ENCODE data around the gene TSPYL2.

The TSPYL2 gene

DNA sequence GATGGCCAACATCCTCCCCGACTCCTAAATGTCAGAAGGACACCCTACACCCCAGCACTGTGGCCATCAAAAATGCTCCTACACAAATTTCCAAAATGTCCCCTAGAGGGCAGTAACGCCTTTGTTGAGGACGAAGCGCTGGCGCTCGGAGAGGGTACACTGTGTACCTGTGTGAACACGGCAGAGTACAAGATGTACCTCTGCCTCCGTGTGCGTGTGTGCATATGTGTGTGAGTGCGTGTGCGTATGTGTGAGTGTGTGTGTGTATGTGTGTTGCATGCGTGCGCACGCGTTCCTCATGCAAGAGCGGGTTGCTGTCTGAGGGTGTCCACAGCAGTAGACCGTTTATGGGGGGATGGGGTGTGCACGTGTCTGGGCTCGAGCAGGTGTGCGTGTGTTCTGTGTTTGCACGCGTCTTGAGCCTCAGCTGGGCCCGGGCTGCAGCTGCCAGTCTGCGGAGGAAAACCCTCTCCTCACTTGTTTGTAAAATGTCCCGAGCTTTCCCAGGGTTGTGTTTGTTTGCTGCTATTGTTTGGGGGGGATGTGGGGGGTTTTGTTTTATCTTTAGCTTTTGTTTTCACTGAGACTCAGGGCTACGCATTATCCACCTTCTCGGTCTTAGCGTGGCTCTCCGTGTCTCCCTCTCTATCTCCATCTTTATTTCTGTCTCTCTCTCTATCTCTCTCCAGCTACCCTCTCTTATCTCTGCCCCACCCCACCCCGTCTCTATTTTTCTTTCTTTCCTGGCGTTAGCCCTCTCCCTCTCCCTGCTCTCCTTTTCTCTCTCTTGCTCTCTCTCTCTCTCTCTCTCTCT lies 10.4 kb upstream of the TSPYL2 start:
- Histone ChIP-seq H3K4me1 (peaks cover 14% of the 10 kb centered on the region), H3K9me3 (no peaks in the 10 kb centered on the region), H3K4me3 (peak overlapping the region; percentile 28), H3K36me3 (replicated peaks) (0 out of 2 replicates have a peak, but pooled peaks cover 3% of the 10 kb centered on the region), H3K27me3 (ENCODE audit: low read depth) (no peaks in the 10 kb centered on the region)
- in situ Hi-C loops (cut with MboI; ENCODE audit: low sequenced_read_pairs) = no loop called here
- DNase-seq (ENCODE audit: low spot score in 2 of 2) = peak; percentile 74 to 84

DNA sequence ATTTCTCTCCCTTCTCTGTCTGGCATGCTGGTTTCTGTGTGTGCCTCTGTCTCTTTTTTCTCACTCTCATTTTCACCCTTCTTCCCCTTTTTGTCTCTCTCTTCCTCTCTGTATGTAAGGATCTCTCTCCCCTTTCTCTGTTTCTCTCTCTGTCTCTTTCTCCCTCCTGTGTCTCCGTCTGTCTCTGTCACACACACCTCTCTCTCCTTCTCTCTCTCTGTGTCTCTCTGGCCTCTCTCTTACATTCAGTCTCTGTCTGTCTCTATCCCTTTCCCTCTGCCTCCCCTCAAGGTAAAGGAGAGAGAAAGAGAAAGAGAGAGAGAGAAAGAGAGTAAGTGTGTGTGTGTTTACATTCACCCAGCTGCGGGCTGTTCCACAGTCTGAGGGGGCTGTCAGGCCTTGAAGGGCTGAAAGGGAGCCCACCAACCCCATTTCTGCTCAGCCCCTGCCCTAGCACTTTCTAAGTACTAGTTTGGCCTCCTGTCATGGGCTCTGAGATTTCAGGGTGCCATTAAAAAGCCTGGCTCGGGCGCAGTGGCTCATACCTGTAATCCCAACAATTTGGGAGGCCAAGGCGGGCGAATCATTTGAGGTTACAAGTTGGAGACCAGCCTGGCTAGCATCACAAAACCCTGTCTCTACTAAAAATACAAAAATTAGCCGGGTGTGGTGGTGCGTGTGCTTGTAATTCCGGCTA lies 9.6 kb upstream of the TSPYL2 start:
- Histone ChIP-seq H3K36me3 (replicated peaks) (0 out of 2 replicates have a peak, but pooled peaks cover 3% of the 10 kb centered on the region), H3K9me3 (no peaks in the 10 kb centered on the region), H3K4me3 (peak overlapping the region; percentile 28), H3K27me3 (ENCODE audit: low read depth) (no peaks in the 10 kb centered on the region), H3K4me1 (peaks cover 14% of the 10 kb centered on the region)
- DNase-seq (ENCODE audit: low spot score in 2 of 2) = no peak
- in situ Hi-C loops (cut with MboI; ENCODE audit: low sequenced_read_pairs) = no loop called here

DNA sequence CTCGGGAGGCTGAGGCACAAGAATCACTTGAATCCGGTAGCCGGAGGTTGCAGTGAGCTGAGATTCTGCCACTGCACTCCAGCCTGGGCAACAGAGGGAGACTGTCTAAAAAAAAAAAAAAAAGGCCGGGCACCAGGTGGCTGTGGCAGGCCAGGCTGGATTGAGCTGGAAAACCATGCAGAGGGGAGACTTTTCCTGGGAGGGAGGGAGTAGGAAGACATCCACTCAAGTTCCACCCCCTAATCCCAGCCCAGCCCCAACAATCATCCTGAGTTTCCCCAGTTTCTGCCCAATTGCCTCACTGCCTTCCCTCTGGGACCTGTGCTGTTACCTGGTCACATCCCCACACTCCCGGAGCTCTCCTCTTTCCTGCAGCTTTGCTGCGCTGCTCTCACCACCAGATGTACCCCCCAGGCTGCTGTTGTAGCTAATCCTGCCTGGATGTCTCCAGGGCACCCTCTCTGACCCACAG lies 9.0 kb upstream of the TSPYL2 start:
- DNase-seq (ENCODE audit: low spot score in 2 of 2) = peak; percentile 50 to 68
- no peaks in the 10 kb centered on the region for H3K9me3 ChIP-seq

DNA sequence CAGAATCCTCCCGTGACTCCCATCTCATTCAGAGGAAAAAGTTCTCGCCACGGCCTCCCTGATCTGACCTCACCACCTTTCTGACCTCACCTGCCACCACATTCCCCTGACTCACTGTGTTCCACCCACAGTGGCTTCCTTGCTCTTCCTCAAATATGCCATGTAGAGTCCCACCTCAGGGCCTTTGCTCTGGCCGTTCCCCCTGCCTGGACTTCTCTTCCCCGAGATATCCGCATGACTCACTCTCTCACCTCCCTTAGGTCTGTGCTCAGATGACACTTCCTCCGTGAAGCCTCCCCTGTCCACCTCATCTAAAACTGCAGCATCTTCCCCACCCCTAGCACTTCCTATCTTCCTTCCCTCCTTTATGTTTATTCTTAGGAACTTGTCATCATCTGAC lies 7.2 kb upstream of the TSPYL2 start:
- DNase-seq (ENCODE audit: low spot score in 2 of 2) = no peak
- Histone ChIP-seq H3K9me3 (no peaks in the 10 kb centered on the region), H3K27me3 (ENCODE audit: low read depth) (no peaks in the 10 kb centered on the region), H3K4me1 (peaks cover 14% of the 10 kb centered on the region), H3K4me3 (no peak overlapping the region), H3K36me3 (replicated peaks) (0 out of 2 replicates have a peak, but pooled peaks cover 3% of the 10 kb centered on the region)
- in situ Hi-C loops (cut with MboI; ENCODE audit: low sequenced_read_pairs) = no loop called here

More for the DNA sequence above, 9.0 kb upstream of the TSPYL2 start:
- Histone ChIP-seq H3K4me3 (no peak overlapping the region), H3K4me1 (peaks cover 14% of the 10 kb centered on the region), H3K36me3 (replicated peaks) (0 out of 2 replicates have a peak, but pooled peaks cover 3% of the 10 kb centered on the region), H3K27me3 (ENCODE audit: low read depth) (no peaks in the 10 kb centered on the region)
- in situ Hi-C loops (cut with MboI; ENCODE audit: low sequenced_read_pairs) = no loop called here

DNA sequence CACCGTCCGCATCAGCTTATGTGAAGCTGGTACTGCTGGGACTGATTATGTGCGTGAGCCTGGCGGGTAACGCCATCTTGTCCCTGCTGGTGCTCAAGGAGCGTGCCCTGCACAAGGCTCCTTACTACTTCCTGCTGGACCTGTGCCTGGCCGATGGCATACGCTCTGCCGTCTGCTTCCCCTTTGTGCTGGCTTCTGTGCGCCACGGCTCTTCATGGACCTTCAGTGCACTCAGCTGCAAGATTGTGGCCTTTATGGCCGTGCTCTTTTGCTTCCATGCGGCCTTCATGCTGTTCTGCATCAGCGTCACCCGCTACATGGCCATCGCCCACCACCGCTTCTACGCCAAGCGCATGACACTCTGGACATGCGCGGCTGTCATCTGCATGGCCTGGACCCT lies 5.5 kb upstream of the TSPYL2 start:
- Histone ChIP-seq H3K36me3 (replicated peaks) (no peaks in the 10 kb centered on the region), H3K27me3 (ENCODE audit: low read depth) (no peaks in the 10 kb centered on the region), H3K9me3 (no peaks in the 10 kb centered on the region), H3K4me1 (peaks cover 14% of the 10 kb centered on the region), H3K4me3 (no peak overlapping the region)
- in situ Hi-C loops (cut with MboI; ENCODE audit: low sequenced_read_pairs) = no loop called here
- DNase-seq (ENCODE audit: low spot score in 2 of 2) = no peak

DNA sequence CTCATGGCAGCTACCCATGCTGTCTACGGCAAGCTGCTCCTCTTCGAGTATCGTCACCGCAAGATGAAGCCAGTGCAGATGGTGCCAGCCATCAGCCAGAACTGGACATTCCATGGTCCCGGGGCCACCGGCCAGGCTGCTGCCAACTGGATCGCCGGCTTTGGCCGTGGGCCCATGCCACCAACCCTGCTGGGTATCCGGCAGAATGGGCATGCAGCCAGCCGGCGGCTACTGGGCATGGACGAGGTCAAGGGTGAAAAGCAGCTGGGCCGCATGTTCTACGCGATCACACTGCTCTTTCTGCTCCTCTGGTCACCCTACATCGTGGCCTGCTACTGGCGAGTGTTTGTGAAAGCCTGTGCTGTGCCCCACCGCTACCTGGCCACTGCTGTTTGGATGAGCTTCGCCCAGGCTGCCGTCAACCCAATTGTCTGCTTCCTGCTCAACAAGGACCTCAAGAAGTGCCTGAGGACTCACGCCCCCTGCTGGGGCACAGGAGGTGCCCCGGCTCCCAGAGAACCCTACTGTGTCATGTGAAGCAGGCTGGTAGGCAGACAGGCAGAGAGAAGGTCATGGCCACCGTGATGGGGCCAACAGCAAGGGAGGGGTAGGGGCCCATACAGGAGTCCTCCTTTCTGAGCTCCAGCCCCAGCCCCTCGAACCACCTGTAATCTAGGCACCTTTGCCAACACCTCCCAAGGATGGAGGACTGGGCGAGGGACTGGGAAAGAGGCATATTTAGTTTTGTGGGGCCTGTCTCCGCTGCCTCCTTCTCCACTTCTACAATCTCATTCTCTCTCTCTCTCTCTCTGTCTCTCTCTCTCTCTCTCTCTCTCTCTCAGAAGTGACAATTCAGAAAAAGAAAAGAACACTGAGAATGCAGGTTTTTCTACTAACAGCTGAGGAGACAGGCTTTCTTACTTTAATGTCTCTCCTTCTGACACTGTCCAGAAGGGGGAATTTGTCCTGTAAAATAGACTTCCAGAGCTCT lies 4.7 kb upstream of the TSPYL2 start:
- no peak for DNase-seq (ENCODE audit: low spot score in 2 of 2)
- no peaks in the 10 kb centered on the region for H3K27me3 ChIP-seq (ENCODE audit: low read depth)
- H3K4me1 ChIP-seq = peaks cover 8% of the 10 kb centered on the region
- no peaks in the 10 kb centered on the region for H3K36me3 ChIP-seq (replicated peaks)
- no peaks in the 10 kb centered on the region for H3K9me3 ChIP-seq
- in situ Hi-C loops (cut with MboI; ENCODE audit: low sequenced_read_pairs) = no loop called here
- H3K4me3 ChIP-seq = no peak overlapping the region

DNA sequence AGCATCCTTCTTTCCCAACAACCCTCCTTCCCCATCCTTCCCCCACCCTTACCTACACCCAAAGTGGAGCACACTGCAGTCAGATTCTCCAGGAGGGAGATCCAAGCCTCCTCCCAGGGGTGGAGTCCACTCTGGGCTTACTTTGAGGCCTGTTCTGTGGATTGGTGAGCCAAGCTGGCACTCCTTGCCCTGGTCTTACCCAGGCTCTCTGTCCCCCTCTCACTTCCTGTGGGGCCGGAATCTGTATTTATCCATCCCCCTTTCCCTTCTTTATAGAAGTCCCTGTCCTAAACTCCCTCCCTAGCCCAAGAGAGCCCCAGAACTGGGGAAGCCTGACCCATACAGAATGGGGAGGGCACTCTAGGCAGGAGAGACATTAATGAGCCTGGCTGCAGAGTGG lies 3.2 kb upstream of the TSPYL2 start:
- Histone ChIP-seq H3K36me3 (replicated peaks) (no peaks in the 10 kb centered on the region), H3K9me3 (no peaks in the 10 kb centered on the region), H3K4me3 (no peak overlapping the region), H3K4me1 (peaks cover 5% of the 10 kb centered on the region; the same call in 1 of the 2 replicates), H3K27me3 (ENCODE audit: low read depth) (no peaks in the 10 kb centered on the region)
- in situ Hi-C loops (cut with MboI; ENCODE audit: low sequenced_read_pairs) = no loop called here
- no peak for DNase-seq (ENCODE audit: low spot score in 2 of 2)

DNA sequence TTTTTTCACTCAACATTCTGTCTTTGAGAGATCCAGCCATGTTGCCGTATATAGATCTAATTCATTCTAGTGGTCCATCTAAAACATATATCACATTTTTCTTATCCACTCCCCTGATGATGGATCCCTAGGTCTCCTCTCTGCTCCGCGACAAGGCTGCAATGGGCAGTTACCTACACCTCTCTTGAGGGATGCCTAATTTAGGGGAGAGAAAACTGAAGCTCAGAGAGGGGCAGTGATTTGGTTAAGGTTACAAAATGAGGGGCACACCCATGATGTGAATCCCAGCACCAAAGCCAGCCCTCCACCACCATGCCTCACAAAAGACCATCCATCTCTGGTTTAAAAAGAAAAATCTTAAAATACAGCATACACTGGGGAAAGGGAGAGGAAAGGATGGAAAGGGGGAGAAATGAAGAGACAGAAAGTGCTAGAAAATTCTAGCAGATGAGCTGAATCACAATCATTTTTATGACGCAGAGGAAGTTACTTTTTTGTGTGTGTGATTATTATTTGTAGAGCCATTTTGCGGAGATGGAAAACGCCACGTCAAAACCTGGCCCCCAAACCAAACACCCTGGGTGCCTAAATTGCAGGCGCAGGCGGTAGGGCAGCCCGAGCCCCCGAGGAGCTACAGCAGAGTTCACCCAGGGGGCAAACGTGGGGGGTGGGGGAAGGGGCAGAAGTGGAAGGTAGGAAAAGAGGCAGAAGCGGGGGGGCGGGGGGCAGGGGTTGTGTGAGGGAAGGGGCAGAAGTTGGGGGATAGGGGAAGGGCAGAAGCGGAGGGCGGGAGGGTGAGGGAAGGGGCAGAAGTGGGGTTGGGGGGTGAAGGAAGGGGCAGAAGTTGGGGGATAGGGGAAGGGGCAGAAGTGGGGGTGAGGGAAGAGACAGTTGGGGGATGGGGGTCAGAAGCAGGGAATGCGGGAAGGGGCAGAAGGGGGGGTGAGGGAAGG lies 1.3 kb upstream of the TSPYL2 start:
- Histone ChIP-seq H3K36me3 (replicated peaks) (peaks cover 14% of the 10 kb centered on the region), H3K4me3 (no peak overlapping the region), H3K27me3 (ENCODE audit: low read depth) (no peaks in the 10 kb centered on the region), H3K9me3 (no peaks in the 10 kb centered on the region), H3K4me1 (peaks cover 5% of the 10 kb centered on the region; the same call in 1 of the 2 replicates)
- no peak for DNase-seq (ENCODE audit: low spot score in 2 of 2)
- in situ Hi-C loops (cut with MboI; ENCODE audit: low sequenced_read_pairs) = no loop called here

DNA sequence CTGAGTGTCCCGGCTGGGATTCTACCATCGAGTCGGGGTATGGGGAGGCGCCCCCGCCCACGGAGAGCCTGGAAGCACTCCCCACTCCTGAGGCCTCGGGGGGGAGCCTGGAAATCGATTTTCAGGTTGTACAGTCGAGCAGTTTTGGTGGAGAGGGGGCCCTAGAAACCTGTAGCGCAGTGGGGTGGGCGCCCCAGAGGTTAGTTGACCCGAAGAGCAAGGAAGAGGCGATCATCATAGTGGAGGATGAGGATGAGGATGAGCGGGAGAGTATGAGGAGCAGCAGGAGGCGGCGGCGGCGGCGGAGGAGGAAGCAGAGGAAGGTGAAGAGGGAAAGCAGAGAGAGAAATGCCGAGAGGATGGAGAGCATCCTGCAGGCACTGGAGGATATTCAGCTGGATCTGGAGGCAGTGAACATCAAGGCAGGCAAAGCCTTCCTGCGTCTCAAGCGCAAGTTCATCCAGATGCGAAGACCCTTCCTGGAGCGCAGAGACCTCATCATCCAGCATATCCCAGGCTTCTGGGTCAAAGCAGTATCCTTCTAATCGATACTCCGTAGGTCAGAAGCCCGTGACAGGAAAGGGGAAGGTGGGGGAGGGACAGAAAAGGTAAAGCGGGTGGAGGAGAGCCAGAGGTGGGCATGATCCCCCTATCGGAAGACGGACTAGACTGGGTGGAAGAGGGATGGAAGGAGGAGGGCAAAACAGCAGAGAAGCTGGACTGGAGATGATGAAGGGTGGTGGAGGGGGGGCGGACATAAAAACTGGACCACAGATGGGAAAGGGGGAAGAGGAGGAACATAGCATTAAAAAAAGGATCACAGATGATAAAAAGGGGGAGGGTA lies 828 bp downstream of the TSPYL2 start:
- H3K36me3 ChIP-seq (replicated peaks) = peaks cover 25% of the 10 kb centered on the region
- in situ Hi-C loops (cut with MboI; ENCODE audit: low sequenced_read_pairs) = no loop called here
- H3K4me1 ChIP-seq = peaks cover 5% of the 10 kb centered on the region; the same call in 1 of the 2 replicates
- H3K4me3 ChIP-seq = peak overlapping the region; percentile 65
- no peaks in the 10 kb centered on the region for H3K27me3 ChIP-seq (ENCODE audit: low read depth)
- DNase-seq (ENCODE audit: low spot score in 2 of 2) = no peak
- H3K9me3 ChIP-seq = no peaks in the 10 kb centered on the region

DNA sequence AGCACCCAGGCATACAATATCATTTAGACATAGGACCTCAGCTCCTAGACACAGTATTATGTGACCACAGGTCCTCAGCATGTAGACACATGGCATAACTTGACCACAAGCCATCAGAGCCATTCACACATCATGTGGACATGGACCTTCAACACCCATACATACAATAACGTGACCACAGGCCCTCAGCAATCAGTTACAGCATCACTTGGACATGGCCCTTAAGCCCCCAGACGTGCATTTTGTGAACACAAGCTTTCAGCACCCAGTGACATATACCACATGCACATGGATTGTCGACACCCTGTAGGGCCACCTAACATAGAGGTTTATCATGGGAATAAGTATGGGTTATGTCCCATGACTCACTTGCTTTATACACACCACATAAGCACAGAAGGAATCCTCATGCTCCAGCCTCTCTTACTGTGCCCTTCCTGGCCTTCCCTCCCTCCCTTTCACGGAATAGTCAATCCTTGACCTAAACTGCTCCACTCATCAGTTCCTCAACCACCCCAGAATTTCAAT lies 1.9 kb downstream of the TSPYL2 start:
- H3K36me3 ChIP-seq (replicated peaks) = peaks cover 30% of the 10 kb centered on the region
- no peak for DNase-seq (ENCODE audit: low spot score in 2 of 2)
- peaks cover 5% of the 10 kb centered on the region; the same call in 1 of the 2 replicates for H3K4me1 ChIP-seq
- no peaks in the 10 kb centered on the region for H3K27me3 ChIP-seq (ENCODE audit: low read depth)
- no peaks in the 10 kb centered on the region for H3K9me3 ChIP-seq
- H3K4me3 ChIP-seq = no peak overlapping the region
- in situ Hi-C loops (cut with MboI; ENCODE audit: low sequenced_read_pairs) = no loop called here

DNA sequence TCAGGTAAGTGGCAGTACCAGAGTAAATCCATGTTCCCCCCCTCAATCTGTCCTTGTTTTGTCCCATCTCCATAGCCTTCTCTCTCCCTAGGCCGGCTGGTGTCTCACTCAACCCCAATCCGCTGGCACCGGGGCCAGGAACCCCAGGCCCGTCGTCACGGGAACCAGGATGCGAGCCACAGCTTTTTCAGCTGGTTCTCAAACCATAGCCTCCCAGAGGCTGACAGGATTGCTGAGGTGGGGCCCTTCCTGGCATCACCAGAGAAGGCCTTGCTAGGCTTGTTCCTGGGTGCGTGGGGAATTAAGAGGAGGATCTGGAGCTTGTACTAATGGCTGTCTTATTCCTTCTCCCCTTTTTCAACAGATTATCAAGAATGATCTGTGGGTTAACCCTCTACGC lies 2.7 kb downstream of the TSPYL2 start:
- Histone ChIP-seq H3K36me3 (replicated peaks) (peaks cover 30% of the 10 kb centered on the region), H3K4me3 (no peak overlapping the region), H3K4me1 (peaks cover 5% of the 10 kb centered on the region; the same call in 1 of the 2 replicates), H3K27me3 (ENCODE audit: low read depth) (no peaks in the 10 kb centered on the region), H3K9me3 (no peaks in the 10 kb centered on the region)
- in situ Hi-C loops (cut with MboI; ENCODE audit: low sequenced_read_pairs) = no loop called here
- DNase-seq (ENCODE audit: low spot score in 2 of 2) = no peak
